ENCODE results near the gene FAAH. TPM values are rescaled to one million over a fixed set of nuclear protein-coding genes. Genes with fewer than 3 reads are reported as not detected.
A peak's percentile ranks its signal among the peaks of the same experiment; 100 is the strongest.
"Not testable (repeated sequence)": the region's sequence is repeated elsewhere in the genome, so short reads cannot be mapped to it uniquely, and the experiment has no call there.

FAAH gene
- polyA plus RNA-seq, 3 donors: 11.5 to 47.1 (median 11.5) TPM

DNA sequence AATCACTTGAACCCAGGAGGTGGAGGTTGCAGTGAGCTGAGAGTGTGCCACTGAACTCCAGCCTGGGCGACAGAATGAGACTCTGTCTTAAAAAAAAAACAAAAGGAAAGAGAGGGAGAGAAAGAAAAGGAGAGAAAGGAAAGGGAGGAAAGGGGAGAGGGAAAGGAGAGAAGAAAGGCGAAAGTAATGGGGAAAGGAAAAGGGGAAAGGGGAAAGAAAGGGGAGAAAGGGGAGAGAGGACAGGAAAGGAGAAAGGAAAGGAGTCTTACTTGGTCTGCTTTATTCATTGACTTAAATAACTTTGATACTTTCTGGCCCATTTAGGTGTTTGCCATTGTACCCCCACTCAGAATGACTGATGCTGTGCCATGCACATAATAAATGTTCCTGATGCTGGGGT, 41.8 kb upstream of the FAAH start:
- intact Hi-C loops (cut with micrococcal nuclease): loop anchor here (5.0 kb wide), 2 partner anchors 40 to 105 kb away; partner anchors contain the start of gene RAD54L (in 1 of the 2)
- Mint-ChIP-seq H3K4me1 (peaks cover 21% of the 10 kb centered on the region), H3K36me3 (peaks cover 47 to 80% of the 10 kb centered on the region in 2 donors), H3K4me3 (no peak overlapping the region), H3K9me3 (peaks cover 0 to 2% (median 0%) of the 10 kb centered on the region in 7 donors), H3K27me3 (ENCODE audit: low read depth in 3 of 3) (no peaks in the 10 kb centered on the region), H3K27ac (peak overlapping the region in 2 of 7 donors; percentile 10 to 41)
- DNase-seq: no peak
- Histone ChIP-seq H3K4me1 (ENCODE audit: control insufficient read depth in 1 of 2, insufficient read depth in 2 of 2, low read length in 2 of 2) (peaks cover 10 to 15% of the 10 kb centered on the region in 2 donors), H3K36me3 (replicated peaks in 1 of 2; ENCODE audit: control insufficient read depth in 1 of 2, insufficient read depth in 2 of 2, low read length in 2 of 2) (peaks cover 52 to 70% of the 10 kb centered on the region in 2 donors), H3K79me2 (ENCODE audit: insufficient read depth, low read length) (no peaks in the 10 kb centered on the region), H3K27me3 (ENCODE audit: control insufficient read depth in 2 of 2, insufficient read depth in 2 of 2, low read length in 2 of 2) (no peaks in the 10 kb centered on the region), H3K9me3 (replicated peaks in 1 of 2; ENCODE audit: control insufficient read depth in 1 of 2, insufficient read depth in 1 of 2, low read length in 2 of 2) (no peaks in the 10 kb centered on the region), H3K27ac (ENCODE audit: low read depth in 1 of 2, low read length in 2 of 2) (no peak overlapping the region), H3K4me2 (replicated peaks; ENCODE audit: extremely low read depth, low read length, poor library complexity, severe bottlenecking) (no peak overlapping the region), H3K4me3 (replicated peaks in 1 of 3; ENCODE audit: low read depth in 2 of 3, low read length in 3 of 3) (no peak overlapping the region), H3K9ac (ENCODE audit: insufficient read depth, low read length, poor library complexity, severe bottlenecking) (no peak overlapping the region), H4K20me1 (ENCODE audit: insufficient read depth, low read length) (no peaks in the 10 kb centered on the region), H2AFZ (ENCODE audit: insufficient read depth, low read depth, low read length, poor library complexity, severe bottlenecking) (no peak overlapping the region)
- TF ChIP-seq, protein P1, sequence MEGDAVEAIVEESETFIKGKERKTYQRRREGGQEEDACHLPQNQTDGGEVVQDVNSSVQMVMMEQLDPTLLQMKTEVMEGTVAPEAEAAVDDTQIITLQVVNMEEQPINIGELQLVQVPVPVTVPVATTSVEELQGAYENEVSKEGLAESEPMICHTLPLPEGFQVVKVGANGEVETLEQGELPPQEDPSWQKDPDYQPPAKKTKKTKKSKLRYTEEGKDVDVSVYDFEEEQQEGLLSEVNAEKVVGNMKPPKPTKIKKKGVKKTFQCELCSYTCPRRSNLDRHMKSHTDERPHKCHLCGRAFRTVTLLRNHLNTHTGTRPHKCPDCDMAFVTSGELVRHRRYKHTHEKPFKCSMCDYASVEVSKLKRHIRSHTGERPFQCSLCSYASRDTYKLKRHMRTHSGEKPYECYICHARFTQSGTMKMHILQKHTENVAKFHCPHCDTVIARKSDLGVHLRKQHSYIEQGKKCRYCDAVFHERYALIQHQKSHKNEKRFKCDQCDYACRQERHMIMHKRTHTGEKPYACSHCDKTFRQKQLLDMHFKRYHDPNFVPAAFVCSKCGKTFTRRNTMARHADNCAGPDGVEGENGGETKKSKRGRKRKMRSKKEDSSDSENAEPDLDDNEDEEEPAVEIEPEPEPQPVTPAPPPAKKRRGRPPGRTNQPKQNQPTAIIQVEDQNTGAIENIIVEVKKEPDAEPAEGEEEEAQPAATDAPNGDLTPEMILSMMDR (IDR thresholded peaks at IDR 0.05): no peak
- whole genome bisulfite sequencing (ENCODE audit: insufficient coverage): 100% methylated on average over 2 of the region's 2 CpGs

DNA sequence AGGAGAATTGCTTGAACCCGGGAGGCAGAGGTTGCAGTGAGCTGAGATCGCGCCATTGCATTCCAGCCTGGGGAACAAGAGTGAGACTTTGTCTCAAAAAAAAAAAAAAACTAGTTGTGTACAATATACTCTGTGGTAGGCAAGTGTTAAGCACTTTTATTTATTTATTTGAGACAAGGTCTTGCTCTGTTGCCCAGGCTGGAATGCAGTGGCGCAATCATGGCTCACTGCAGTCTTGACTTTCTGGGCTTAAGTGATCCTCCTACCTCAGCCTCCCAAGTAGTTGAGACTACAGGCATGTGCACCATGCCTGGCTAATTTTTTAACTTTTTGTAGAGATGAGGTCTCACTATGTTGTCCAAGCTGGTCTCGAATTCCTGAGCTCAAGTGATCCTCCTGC, 38.2 kb upstream of the FAAH start:
- Mint-ChIP-seq H3K27ac (peak overlapping the region in 1 of 7 donors; percentile 40), H3K36me3 (peaks cover 51 to 79% of the 10 kb centered on the region in 2 donors)
- H3K27me3 ChIP-seq (ENCODE audit: control insufficient read depth in 2 of 2, insufficient read depth in 2 of 2, low read length in 2 of 2); H3K79me2 ChIP-seq (ENCODE audit: insufficient read depth, low read length); H4K20me1 ChIP-seq (ENCODE audit: insufficient read depth, low read length); H3K9me3 ChIP-seq (replicated peaks in 1 of 2; ENCODE audit: control insufficient read depth in 1 of 2, insufficient read depth in 1 of 2, low read length in 2 of 2); H3K4me1 ChIP-seq (ENCODE audit: control insufficient read depth in 1 of 2, insufficient read depth in 2 of 2, low read length in 2 of 2); H3K4me3 Mint-ChIP-seq; H3K9ac ChIP-seq (ENCODE audit: insufficient read depth, low read length, poor library complexity, severe bottlenecking); H2AFZ ChIP-seq (ENCODE audit: insufficient read depth, low read depth, low read length, poor library complexity, severe bottlenecking); H3K9me3 Mint-ChIP-seq; H3K4me3 ChIP-seq (replicated peaks in 1 of 3; ENCODE audit: low read depth in 2 of 3, low read length in 3 of 3); H3K4me1 Mint-ChIP-seq; DNase-seq; H3K4me2 ChIP-seq (replicated peaks; ENCODE audit: extremely low read depth, low read length, poor library complexity, severe bottlenecking); H3K27ac ChIP-seq (ENCODE audit: low read depth in 1 of 2, low read length in 2 of 2); H3K27me3 Mint-ChIP-seq (ENCODE audit: low read depth in 3 of 3): not testable (repeated sequence)
- WGBS (ENCODE audit: insufficient coverage): 100% methylated on average over 1 of the region's 5 CpGs
- H3K36me3 ChIP-seq (replicated peaks in 1 of 2; ENCODE audit: control insufficient read depth in 1 of 2, insufficient read depth in 2 of 2, low read length in 2 of 2): peaks cover 53 to 81% of the 10 kb centered on the region in 2 donors
- intact Hi-C loops (cut with micrococcal nuclease): loop anchor here in 1 of 2 donors (5.0 kb wide), 1 partner anchor 51 kb away; no protein-coding TSS in a partner anchor

Data from CD14-positive monocyte (primary cell).